Esophagus squamous epithelium (tissue), 4 donors: Measurements from ENCODE around the gene BABAM2.

Experiments
- POLR2A ChIP-seq, 4 donors: fragments of 450-650 bp; IDR thresholded peaks; one replicate each; pipeline ENCODE4 v1.6.1; 2017; ENCODE audit warnings: antibody characterized with exemption in 4 of 4, mild to moderate bottlenecking in 4 of 4, moderate library complexity in 3 of 4
- TF ChIP-seq, protein P1 (sequence below), 6 experiments: fragments of 450-650 bp in 4 of 6; fragments of 200-600 bp in 2 of 6; sonication (generic) in 2 of 6; IDR thresholded peaks; one replicate each; pipeline ENCODE4 v1.5.1; 2016 to 2019; ENCODE audit warnings: antibody characterized with exemption in 6 of 6, mild to moderate bottlenecking in 4 of 6, moderate library complexity in 4 of 6

DNA sequence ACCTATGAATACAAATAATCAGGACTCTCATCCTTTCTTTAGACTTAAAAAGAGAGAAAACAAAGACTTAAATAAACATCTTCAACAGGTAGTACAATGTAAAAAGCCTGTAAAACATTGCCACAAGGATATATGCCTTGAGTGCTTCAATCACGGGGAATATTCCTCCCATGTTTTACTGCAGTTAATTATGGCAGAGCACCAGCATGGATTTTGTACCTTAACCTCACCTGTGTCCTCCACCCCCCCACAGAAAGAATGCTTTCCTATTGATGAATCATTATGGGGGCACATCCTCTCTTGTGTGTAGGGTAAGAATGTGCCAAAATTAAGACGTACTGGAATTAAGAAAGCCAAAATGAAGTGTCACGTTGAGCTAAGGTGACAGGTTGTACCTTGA lies 312.2 kb downstream of the BABAM2 start:
- TF ChIP-seq, protein P1, sequence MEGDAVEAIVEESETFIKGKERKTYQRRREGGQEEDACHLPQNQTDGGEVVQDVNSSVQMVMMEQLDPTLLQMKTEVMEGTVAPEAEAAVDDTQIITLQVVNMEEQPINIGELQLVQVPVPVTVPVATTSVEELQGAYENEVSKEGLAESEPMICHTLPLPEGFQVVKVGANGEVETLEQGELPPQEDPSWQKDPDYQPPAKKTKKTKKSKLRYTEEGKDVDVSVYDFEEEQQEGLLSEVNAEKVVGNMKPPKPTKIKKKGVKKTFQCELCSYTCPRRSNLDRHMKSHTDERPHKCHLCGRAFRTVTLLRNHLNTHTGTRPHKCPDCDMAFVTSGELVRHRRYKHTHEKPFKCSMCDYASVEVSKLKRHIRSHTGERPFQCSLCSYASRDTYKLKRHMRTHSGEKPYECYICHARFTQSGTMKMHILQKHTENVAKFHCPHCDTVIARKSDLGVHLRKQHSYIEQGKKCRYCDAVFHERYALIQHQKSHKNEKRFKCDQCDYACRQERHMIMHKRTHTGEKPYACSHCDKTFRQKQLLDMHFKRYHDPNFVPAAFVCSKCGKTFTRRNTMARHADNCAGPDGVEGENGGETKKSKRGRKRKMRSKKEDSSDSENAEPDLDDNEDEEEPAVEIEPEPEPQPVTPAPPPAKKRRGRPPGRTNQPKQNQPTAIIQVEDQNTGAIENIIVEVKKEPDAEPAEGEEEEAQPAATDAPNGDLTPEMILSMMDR (IDR thresholded peaks at IDR 0.05) = no peak
- TF ChIP-seq POLR2A (IDR thresholded peaks at IDR 0.05) = no peak
